Cardiac fibroblast (primary cell): ENCODE measurements around the gene ASNSD1.
"Not testable (repeated sequence)": the region's sequence is repeated elsewhere in the genome, so short reads cannot be mapped to it uniquely, and the experiment has no call there.

Experiments used
- DNase-seq, 2 donors: peaks; one replicate each; pipeline versions ENCODE4 v3.0.0 to v3.0.0-alpha.2; 2010; ENCODE audit warnings: low read depth in 2 of 2
- H3K4me3 ChIP-seq, 2 donors: replicated peaks in 1 of 2; 1 replicate in 1 of 2; 2 replicates in 1 of 2; pipeline ENCODE4 v1.5.1; 2011; ENCODE audit warnings: low read depth in 2 of 2, low read length in 2 of 2, mild to moderate bottlenecking in 2 of 2, moderate library complexity in 1 of 2
- TF ChIP-seq, protein P1 (sequence below): IDR thresholded peaks from one replicate; pipeline ENCODE4 v1.5.1; 2011; ENCODE audit warnings: low read depth, mild to moderate bottlenecking, low read length, inconsistent platforms

Gene ASNSD1

GRCh38 chr2:189684811-189685210 is 23.6 kb downstream of the ASNSD1 start:
- H3K4me3 ChIP-seq = no peak overlapping the region
- no peak for DNase-seq
- TF ChIP-seq, protein P1, sequence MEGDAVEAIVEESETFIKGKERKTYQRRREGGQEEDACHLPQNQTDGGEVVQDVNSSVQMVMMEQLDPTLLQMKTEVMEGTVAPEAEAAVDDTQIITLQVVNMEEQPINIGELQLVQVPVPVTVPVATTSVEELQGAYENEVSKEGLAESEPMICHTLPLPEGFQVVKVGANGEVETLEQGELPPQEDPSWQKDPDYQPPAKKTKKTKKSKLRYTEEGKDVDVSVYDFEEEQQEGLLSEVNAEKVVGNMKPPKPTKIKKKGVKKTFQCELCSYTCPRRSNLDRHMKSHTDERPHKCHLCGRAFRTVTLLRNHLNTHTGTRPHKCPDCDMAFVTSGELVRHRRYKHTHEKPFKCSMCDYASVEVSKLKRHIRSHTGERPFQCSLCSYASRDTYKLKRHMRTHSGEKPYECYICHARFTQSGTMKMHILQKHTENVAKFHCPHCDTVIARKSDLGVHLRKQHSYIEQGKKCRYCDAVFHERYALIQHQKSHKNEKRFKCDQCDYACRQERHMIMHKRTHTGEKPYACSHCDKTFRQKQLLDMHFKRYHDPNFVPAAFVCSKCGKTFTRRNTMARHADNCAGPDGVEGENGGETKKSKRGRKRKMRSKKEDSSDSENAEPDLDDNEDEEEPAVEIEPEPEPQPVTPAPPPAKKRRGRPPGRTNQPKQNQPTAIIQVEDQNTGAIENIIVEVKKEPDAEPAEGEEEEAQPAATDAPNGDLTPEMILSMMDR = no peak

- TF ChIP-seq, protein P1 = no peak
- no peak overlapping the region for H3K4me3 ChIP-seq
- peak; percentile 61 to 75 for DNase-seq
Measured at GRCh38 chr2:189685540-189686229, 24.4 kb downstream of the ASNSD1 start.

DNA sequence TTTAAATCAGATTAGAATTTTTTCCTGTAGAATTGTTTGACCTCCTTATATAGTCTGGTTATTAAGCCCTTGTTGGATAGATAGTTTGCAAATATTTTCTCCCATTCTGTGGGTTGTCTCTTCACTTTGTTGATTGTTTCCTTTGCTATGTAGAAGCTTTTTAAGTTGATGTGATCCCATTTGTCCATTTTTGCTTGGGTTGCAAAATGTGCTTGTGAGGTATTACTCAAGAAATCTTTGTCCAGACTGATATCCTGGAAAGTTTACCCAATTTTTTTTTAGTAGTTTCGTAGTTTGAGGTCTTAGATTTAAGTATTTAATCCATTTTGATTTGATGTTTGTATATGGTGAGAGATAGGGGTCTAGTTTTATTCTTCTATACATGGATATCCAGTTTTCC is 26.5 kb downstream of the ASNSD1 start:
- DNase-seq, H3K4me3 ChIP-seq: not testable (repeated sequence)

GRCh38 chr2:189696223-189696622 is 35.0 kb downstream of the ASNSD1 start:
- TF ChIP-seq, protein P1 = no peak
- H3K4me3 ChIP-seq = no peak overlapping the region
- DNase-seq = no peak

- TF ChIP-seq, protein P1 = peak; percentile 50
- H3K4me3 ChIP-seq = no peak overlapping the region
- DNase-seq = peak; percentile 69 to 73
Measured at GRCh38 chr2:189698020-189698887, 37.0 kb downstream of the ASNSD1 start.

DNA sequence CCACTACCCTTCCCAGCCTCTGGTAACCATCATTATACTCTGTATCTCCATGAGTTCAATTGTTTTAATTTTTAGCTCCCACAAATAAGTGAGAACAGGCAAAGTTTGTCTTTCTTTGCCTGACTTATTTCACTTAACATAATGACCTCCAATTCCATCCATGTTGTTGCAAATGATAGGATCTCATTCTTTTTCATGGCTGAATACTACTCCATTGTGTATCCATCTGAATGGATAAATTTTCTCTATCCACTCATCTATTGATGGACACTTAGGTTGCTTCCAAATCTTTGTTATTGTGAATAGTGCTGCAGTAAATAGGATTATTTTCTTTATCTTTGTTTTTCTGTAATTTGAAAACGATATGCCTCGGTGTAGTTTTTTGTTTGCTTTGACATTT is 39.4 kb downstream of the ASNSD1 start:
- DNase-seq = no peak
- H3K4me3 ChIP-seq = no peak overlapping the region
- TF ChIP-seq, protein P1 = no peak

DNA sequence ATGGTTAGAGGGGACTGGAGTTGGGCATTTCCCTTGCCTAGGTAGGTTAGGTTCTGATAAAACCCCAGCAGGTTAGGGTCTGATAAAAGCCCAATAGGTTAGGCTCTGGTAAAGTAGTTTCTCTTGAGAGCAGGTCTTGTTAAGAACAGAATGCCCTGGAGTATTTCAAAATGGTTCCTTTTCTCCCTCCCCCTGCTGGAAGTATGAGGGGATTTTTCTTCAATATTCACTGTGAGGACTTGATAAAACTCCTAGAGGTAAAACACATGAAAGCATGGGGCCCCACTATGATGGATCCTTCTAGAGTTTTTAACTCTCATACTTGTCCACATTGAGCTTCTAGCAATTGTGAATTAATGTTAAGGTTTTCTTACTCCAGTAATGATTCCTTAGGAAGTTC is 40.8 kb downstream of the ASNSD1 start:
- no peak overlapping the region for H3K4me3 ChIP-seq
- DNase-seq = peak; percentile 9 to 22
- TF ChIP-seq, protein P1 = peak; percentile 23
